H1 (cell line): ENCODE data around the gene PRICKLE2. TPM values are rescaled to one million over a fixed set of nuclear protein-coding genes. Genes with fewer than 3 reads are reported as not detected.

ENCODE experiments used
- CTCF ChIA-PET: fragments of 300-600 bp; sonication (Branson Sonifier 250); formaldehyde crosslinking; loops from one replicate; lab custom pipeline; 2021; ENCODE audit not compliant: partially characterized antibody; lab: Charles Lee
- POLR2A ChIA-PET: fragments of 300-600 bp; sonication (Branson Sonifier 250); formaldehyde crosslinking; loops from one replicate; lab custom pipeline; 2021; ENCODE audit warnings: inconsistent platforms; ENCODE audit not compliant: partially characterized antibody; lab: Charles Lee
- DNase-seq, 2 experiments: peaks; one replicate each; pipeline versions ENCODE4 v3.0.0 to v3.0.0-alpha.2; 2010 to 2022; ENCODE audit warnings: low spot score in 2 of 2, low read depth in 1 of 2, mixed read lengths in 1 of 2
- FAIRE-seq: peaks from 2 replicates; lab custom pipeline; 2011; peaks lifted over from hg19 to GRCh38; lab: Jason Lieb, UNC
- H2AFZ ChIP-seq: 2 replicates; pipeline ENCODE4 v1.8.1; 2012; ENCODE audit warnings: low read length, inconsistent platforms
- H2AK5ac ChIP-seq: 2 replicates; pipeline ENCODE4 v1.6.1; 2013; ENCODE audit warnings: low read depth, low read length
- H2BK120ac ChIP-seq: replicated peaks from 2 replicates; pipeline ENCODE3; 2013; ENCODE audit warnings: low read depth, low read length, inconsistent platforms
- H2BK12ac ChIP-seq: 2 replicates; pipeline ENCODE4 v1.6.1; 2013; ENCODE audit warnings: low read depth, low read length
- H2BK15ac ChIP-seq: 2 replicates; pipeline ENCODE4 v1.6.1; 2013; ENCODE audit warnings: low read length
- H2BK20ac ChIP-seq: 2 replicates; pipeline ENCODE4 v1.6.1; 2013; ENCODE audit warnings: low read length
- H2BK5ac ChIP-seq: 2 replicates; pipeline ENCODE4 v1.6.1; 2013; ENCODE audit warnings: low read depth, low read length
- H3K14ac ChIP-seq: 2 replicates; pipeline ENCODE4 v1.6.1; 2013; ENCODE audit warnings: inconsistent platforms; ENCODE audit not compliant: insufficient read length
- H3K18ac ChIP-seq: 2 replicates; pipeline ENCODE4 v1.6.1; 2013; ENCODE audit warnings: low read length; ENCODE audit errors: extremely low read depth
- H3K23ac ChIP-seq: 2 replicates; pipeline ENCODE4 v1.6.1; 2013; ENCODE audit warnings: inconsistent platforms; ENCODE audit not compliant: insufficient read length
- H3K23me2 ChIP-seq: 2 replicates; pipeline ENCODE4 v1.6.1; 2013; ENCODE audit warnings: low read depth, low read length
- H3K27ac ChIP-seq: 2 replicates; pipeline ENCODE4 v1.6.1; 2011; ENCODE audit warnings: low read depth, low read length, inconsistent platforms
- H3K27me3 ChIP-seq, 4 experiments: replicated peaks in 1 of 4; 1 replicate in 1 of 4; 2 replicates in 3 of 4; pipeline versions ENCODE4 v1.6.1 to v1.8.1; 2011 to 2013; ENCODE audit warnings: low read length in 3 of 4, mild to moderate bottlenecking in 3 of 4, inconsistent platforms in 2 of 4, mixed read lengths in 2 of 4, moderate library complexity in 1 of 4; ENCODE audit not compliant: control insufficient read depth in 3 of 4, insufficient read depth in 3 of 4; ENCODE audit errors: extremely low read depth in 1 of 4
- H3K36me3 ChIP-seq, 4 experiments: 2 replicates each; pipeline versions ENCODE4 v1.6.1 to v1.8.1; 2011 to 2013; ENCODE audit warnings: mild to moderate bottlenecking in 4 of 4, low read length in 3 of 4, moderate library complexity in 2 of 4, control low read depth in 1 of 4, inconsistent platforms in 1 of 4; ENCODE audit not compliant: insufficient read depth in 4 of 4, control insufficient read depth in 2 of 4
- H3K4ac ChIP-seq: replicated peaks from 2 replicates; pipeline ENCODE3; 2013; ENCODE audit warnings: low read length, low read depth, mixed read lengths, inconsistent platforms; ENCODE audit not compliant: insufficient read length
- H3K4me1 ChIP-seq, 4 experiments: replicated peaks in 1 of 4; 1 replicate in 1 of 4; 2 replicates in 3 of 4; pipeline versions ENCODE4 v1.6.1 to v1.8.1; 2011 to 2013; ENCODE audit warnings: low read length in 3 of 4, inconsistent platforms in 2 of 4, mixed read lengths in 1 of 4; ENCODE audit not compliant: insufficient read depth in 4 of 4, control insufficient read depth in 3 of 4
- H3K4me2 ChIP-seq, 2 experiments: 2 replicates each; pipeline versions ENCODE4 v1.6.1 to v1.8.1; 2011 to 2013; ENCODE audit warnings: low read depth in 2 of 2, low read length in 2 of 2, control low read depth in 1 of 2, inconsistent platforms in 1 of 2, mild to moderate bottlenecking in 1 of 2; ENCODE audit not compliant: insufficient read depth in 1 of 2
- H3K4me3 ChIP-seq, 4 experiments: fragments of 200-600, 300-600 bp in 1 of 4; sonication (generic), shearing (Covaris generic), sonication (Bioruptor Twin) in 1 of 4; 2 replicates each; pipeline versions ENCODE4 v1.5.1 to v1.8.1; 2011 to 2016; ENCODE audit warnings: low read length in 4 of 4, low read depth in 3 of 4, control low read depth in 2 of 4, inconsistent platforms in 2 of 4, mild to moderate bottlenecking in 2 of 4, mixed read lengths in 1 of 4, moderate library complexity in 1 of 4; ENCODE audit not compliant: insufficient read depth in 2 of 4; ENCODE audit errors: extremely low read depth in 1 of 4
- H3K56ac ChIP-seq: replicated peaks from 2 replicates; pipeline ENCODE3; 2013; ENCODE audit warnings: low read depth, mild to moderate bottlenecking, mixed read lengths, low read length, inconsistent platforms; ENCODE audit not compliant: insufficient read length
- H3K79me1 ChIP-seq: 2 replicates; pipeline ENCODE4 v1.6.1; 2013; ENCODE audit warnings: low read depth, low read length, control low read depth
- H3K79me2 ChIP-seq, 2 experiments: 2 replicates each; pipeline versions ENCODE4 v1.6.1 to v1.8.1; 2012 to 2013; ENCODE audit warnings: low read length in 2 of 2, mild to moderate bottlenecking in 2 of 2, inconsistent platforms in 1 of 2; ENCODE audit not compliant: insufficient read depth in 2 of 2, control insufficient read depth in 1 of 2
- H3K9ac ChIP-seq, 4 experiments: replicated peaks in 1 of 4; 1 replicate in 1 of 4; 2 replicates in 3 of 4; pipeline versions ENCODE4 v1.6.1 to v1.8.1; 2011 to 2013; ENCODE audit warnings: low read depth in 3 of 4, low read length in 3 of 4, control low read depth in 2 of 4, mild to moderate bottlenecking in 2 of 4, moderate library complexity in 2 of 4, inconsistent platforms in 1 of 4; ENCODE audit errors: extremely low read depth in 1 of 4
- H3K9me3 ChIP-seq, 2 experiments: 2 replicates each; pipeline versions ENCODE4 v1.6.1 to v1.8.1; 2012 to 2013; ENCODE audit warnings: mild to moderate bottlenecking in 2 of 2, moderate library complexity in 2 of 2, control low read depth in 1 of 2, inconsistent platforms in 1 of 2, low read depth in 1 of 2, low read length in 1 of 2, mixed read lengths in 1 of 2; ENCODE audit not compliant: insufficient read depth in 2 of 2
- H4K20me1 ChIP-seq, 2 experiments: replicated peaks in 1 of 2; 2 replicates each; pipeline versions ENCODE3 to v1.8.1; 2011 to 2013; ENCODE audit warnings: inconsistent platforms in 2 of 2, low read length in 2 of 2, mild to moderate bottlenecking in 1 of 2; ENCODE audit not compliant: insufficient read depth in 2 of 2, control insufficient read depth in 1 of 2
- H4K5ac ChIP-seq: 2 replicates; pipeline ENCODE4 v1.6.1; 2013; ENCODE audit warnings: low read length, low read depth, mixed read lengths, inconsistent platforms; ENCODE audit not compliant: insufficient read length
- H4K8ac ChIP-seq: 2 replicates; pipeline ENCODE4 v1.8.0; 2013; ENCODE audit warnings: mild to moderate bottlenecking, moderate library complexity, low read length, inconsistent platforms; ENCODE audit not compliant: insufficient read depth; ENCODE audit errors: extremely low read depth
- H4K91ac ChIP-seq: replicated peaks from 2 replicates; pipeline ENCODE3; 2013; ENCODE audit warnings: low read length, mixed read lengths, inconsistent platforms; ENCODE audit not compliant: insufficient read length
- BACH1 ChIP-seq: IDR thresholded peaks from 2 replicates; pipeline ENCODE4 v1.6.1; 2012; ENCODE audit warnings: low read length, improper control_type of control experiment
- BCL11A ChIP-seq, 2 experiments: IDR thresholded peaks; one replicate each; pipeline ENCODE4 v1.6.1; 2011; ENCODE audit warnings: low read depth in 2 of 2, low read length in 2 of 2, mild to moderate bottlenecking in 2 of 2
- FOSL1 ChIP-seq: IDR thresholded peaks from 2 replicates; pipeline ENCODE4 v1.6.1; 2011; ENCODE audit warnings: mild to moderate bottlenecking, low read depth, low read length, moderate library complexity; ENCODE audit not compliant: insufficient read depth
- GABPA ChIP-seq: IDR thresholded peaks from 2 replicates; pipeline ENCODE4 v1.6.1; 2011; ENCODE audit warnings: mild to moderate bottlenecking, low read length, moderate library complexity, borderline replicate concordance; ENCODE audit not compliant: insufficient read depth
- NANOG ChIP-seq: IDR thresholded peaks from 2 replicates; pipeline ENCODE4 v1.6.1; 2011; ENCODE audit warnings: low read length, low read depth, mild to moderate bottlenecking, inconsistent platforms; ENCODE audit not compliant: insufficient read depth, poor library complexity, severe bottlenecking
- NRF1 ChIP-seq: IDR thresholded peaks from 2 replicates; pipeline ENCODE4 v1.6.1; 2011; ENCODE audit warnings: mild to moderate bottlenecking, low read depth, low read length, improper control_type of control experiment
- POLR2AphosphoS5 ChIP-seq: IDR thresholded peaks from 2 replicates; pipeline ENCODE4 v1.6.1; 2011; ENCODE audit warnings: low read depth, low read length
- POU5F1 ChIP-seq: IDR thresholded peaks from 2 replicates; pipeline ENCODE4 v1.6.1; 2011; ENCODE audit warnings: low read depth, mild to moderate bottlenecking, low read length, moderate library complexity
- SAP30 ChIP-seq: fragments of 300-600 bp; sonication (generic); IDR thresholded peaks from 2 replicates; pipeline ENCODE4 v1.7.1; 2012; ENCODE audit warnings: low read length, moderate library complexity, mild to moderate bottlenecking, inconsistent platforms; ENCODE audit not compliant: insufficient read depth, insufficient replicate concordance
- SIRT6 ChIP-seq: IDR thresholded peaks from one replicate; pipeline ENCODE4 v1.7.1; 2012; ENCODE audit warnings: low read length, inconsistent platforms
- TAF7 ChIP-seq: optimal IDR thresholded peaks from 2 replicates; pipeline ENCODE3; 2011; ENCODE audit warnings: low read depth, mild to moderate bottlenecking, inconsistent platforms, low read length, moderate library complexity, borderline replicate concordance
- WGBS, 2 experiments: shearing (Covaris generic) in 1 of 2; methylation state at CpG; one replicate each; pipeline versions ENCODE4 v1.1.6 to v1.1.7; 2013 to 2015; ENCODE audit warnings: low lambda C conversion rate in 2 of 2, mixed read lengths in 2 of 2, inconsistent platforms in 1 of 2, low coverage in 1 of 2, missing lambda C conversion rate in 1 of 2; ENCODE audit not compliant: insufficient replicate concordance in 2 of 2, insufficient coverage in 1 of 2, insufficient read length in 1 of 2; ENCODE audit errors: extremely low coverage in 1 of 2, missing lambda C conversion rate in 1 of 2; 5-methylcytosine and 5-hydroxymethylcytosine counted together
- polyA plus RNA-seq, 7 experiments: library from polyadenylated mRNA; depleted of rRNA in 3 of 7; stranded (reverse) in 5 of 7; unstranded in 2 of 7; fragments of >200 nt in 5 of 7; fragments of 200-250 nt in 2 of 7; gene quantifications; 1 replicate in 5 of 7; 2 replicates in 1 of 7; 4 replicates in 1 of 7; pipeline versions ENCODE4 v1.2.1 to v1.2.3, GENCODE V29; 2011 to 2013; ENCODE audit warnings: missing spikeins in 2 of 7, mixed read lengths in 2 of 7
- total RNA-seq: library from RNA; stranded (reverse); fragmentation: NEBNext Ultra II Directional; extraction: Animal tissue kit (Norgen Biotek cat#: 25700); gene quantifications from 2 replicates; pipeline ENCODE4 v1.2.1, GENCODE V29; 2021
- TF ChIP-seq, protein P1 (sequence below): IDR thresholded peaks from 2 replicates; pipeline ENCODE4 v1.6.1; 2011; ENCODE audit warnings: low read length, improper control_type of control experiment

PRICKLE2 gene
- total and polyA plus RNA-seq, 2 of the 8 experiments (the other 6 are each of a cell fraction or from before 2014, with no cell fraction given), result 2.9 to 8.0 TPM

DNA sequence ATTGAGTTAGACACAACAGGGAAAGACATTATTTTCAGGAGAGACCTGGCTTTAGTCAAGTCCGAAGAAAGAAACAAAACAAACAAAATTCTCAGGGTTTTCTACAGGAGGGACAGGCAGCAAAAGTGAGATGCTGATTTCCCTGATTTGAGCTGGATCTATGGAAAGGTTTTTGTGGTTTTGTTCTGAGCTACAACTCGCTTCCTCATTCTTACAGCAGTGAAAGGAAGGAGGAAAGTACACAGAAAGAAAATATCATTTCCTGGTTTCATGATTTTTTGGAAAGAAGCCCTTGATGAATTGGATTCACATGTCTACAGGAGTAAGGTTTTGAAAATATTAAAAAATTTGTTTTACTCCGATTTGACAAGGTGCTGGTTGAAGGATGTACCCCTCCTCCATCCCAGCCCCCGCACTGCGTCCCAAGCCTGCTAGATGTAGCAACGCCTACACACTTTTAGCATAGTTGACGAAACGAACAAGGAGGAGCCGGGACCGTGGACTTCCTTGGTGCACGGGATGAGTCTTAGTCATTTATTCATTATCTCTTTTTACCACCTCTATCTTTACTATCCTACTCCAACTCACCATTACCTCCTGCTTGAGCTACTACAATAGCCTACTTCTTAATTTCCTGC, 10.8 kb downstream of the PRICKLE2 start:
- Histone ChIP-seq H3K4ac (no peak overlapping the region), H2AFZ (no peak overlapping the region), H3K27ac (no peak overlapping the region), H3K27me3 (peaks cover 0 to 16% (median 5%) of the 10 kb centered on the region in 4 experiments; a peak in 4 of 7 replicates), H3K4me2 (no peak overlapping the region), H2BK20ac (no peak overlapping the region), H2BK15ac (no peak overlapping the region), H3K23ac (no peak overlapping the region), H2BK5ac (no peak overlapping the region), H3K79me1 (no peaks in the 10 kb centered on the region), H3K4me1 (peaks cover 11 to 26% (median 17%) of the 10 kb centered on the region in 4 experiments; a peak in 6 of 7 replicates), H4K5ac (no peak overlapping the region), H2AK5ac (no peak overlapping the region), H2BK120ac (no peak overlapping the region), H3K18ac (no peak overlapping the region), H3K14ac (no peak overlapping the region), H3K4me3 (no peak overlapping the region), H3K79me2 (no peaks in the 10 kb centered on the region), H4K20me1 (peaks cover 7 to 14% of the 10 kb centered on the region in 2 experiments), H3K9ac (no peak overlapping the region), H3K23me2 (no peaks in the 10 kb centered on the region), H4K91ac (no peak overlapping the region), H3K9me3 (no peaks in the 10 kb centered on the region), H2BK12ac (no peak overlapping the region), H3K56ac (no peak overlapping the region), H3K36me3 (no peaks in the 10 kb centered on the region), H4K8ac (no peak overlapping the region)
- ChIA-PET POLR2A (no interaction called here), CTCF (interaction anchor here (0.5 to 4.5 kb wide), 3 partner anchors 12 to 185 kb away, joined by 3 to 23 read pairs (median 4); partner anchors contain the start of gene PRICKLE2)
- no peak for FAIRE-seq
- 85% methylated on average over 11 of the region's 11 CpGs; no CpG with 5 or more reads in 1 of the 2 experiments for WGBS, 2 experiments
- DNase-seq, result no peak
- TF ChIP-seq FOSL1 (no peak), SIRT6 (no peak), TAF7 (no peak), SAP30 (no peak), BACH1 (no peak), POU5F1 (no peak), NRF1 (no peak), POLR2AphosphoS5 (no peak), NANOG (no peak), GABPA (no peak), BCL11A (IDR thresholded peaks at IDR 0.05; ENCODE audit: low read depth in 2 of 2, low read length in 2 of 2) (no peak)
- TF ChIP-seq, protein P1, sequence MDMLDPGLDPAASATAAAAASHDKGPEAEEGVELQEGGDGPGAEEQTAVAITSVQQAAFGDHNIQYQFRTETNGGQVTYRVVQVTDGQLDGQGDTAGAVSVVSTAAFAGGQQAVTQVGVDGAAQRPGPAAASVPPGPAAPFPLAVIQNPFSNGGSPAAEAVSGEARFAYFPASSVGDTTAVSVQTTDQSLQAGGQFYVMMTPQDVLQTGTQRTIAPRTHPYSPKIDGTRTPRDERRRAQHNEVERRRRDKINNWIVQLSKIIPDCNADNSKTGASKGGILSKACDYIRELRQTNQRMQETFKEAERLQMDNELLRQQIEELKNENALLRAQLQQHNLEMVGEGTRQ, result no peak
